ENCODE data around the gene PRR13.
A peak's percentile ranks its signal among the peaks of the same experiment; 100 is the strongest.
"Not testable (repeated sequence)": the region's sequence is repeated elsewhere in the genome, so short reads cannot be mapped to it uniquely, and the experiment has no call there.

The PRR13 gene

DNA sequence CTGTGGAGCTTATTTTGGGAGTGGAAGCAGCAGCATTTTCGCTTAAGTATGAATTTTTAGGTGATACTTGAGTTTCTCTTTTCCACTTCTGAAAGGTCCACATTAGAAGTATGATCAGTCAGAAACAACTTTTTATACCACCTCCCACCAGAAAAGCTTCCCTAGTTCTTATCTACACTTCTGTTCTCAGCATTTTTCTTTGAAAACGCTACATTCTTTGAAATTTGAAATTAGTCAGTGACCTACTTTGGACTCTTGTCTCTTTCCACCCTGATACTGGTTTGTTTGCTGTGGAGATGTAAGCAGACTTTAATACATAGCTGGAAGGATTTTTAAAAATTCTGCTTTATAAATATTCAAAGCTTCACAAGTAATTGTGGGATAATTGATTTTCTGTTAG lies 32.5 kb downstream of the PRR13 start:
- no peak for DNase-seq

GRCh38 chr12:53474819-53475218 lies 33.3 kb downstream of the PRR13 start:
- no peak for DNase-seq

- peak in 1 of 2 experiments; percentile 15 for DNase-seq
Observed at GRCh38 chr12:53476769-53477209, 35.3 kb downstream of the PRR13 start.

GRCh38 chr12:53478865-53479264 lies 37.3 kb downstream of the PRR13 start:
- no peak for DNase-seq

DNA sequence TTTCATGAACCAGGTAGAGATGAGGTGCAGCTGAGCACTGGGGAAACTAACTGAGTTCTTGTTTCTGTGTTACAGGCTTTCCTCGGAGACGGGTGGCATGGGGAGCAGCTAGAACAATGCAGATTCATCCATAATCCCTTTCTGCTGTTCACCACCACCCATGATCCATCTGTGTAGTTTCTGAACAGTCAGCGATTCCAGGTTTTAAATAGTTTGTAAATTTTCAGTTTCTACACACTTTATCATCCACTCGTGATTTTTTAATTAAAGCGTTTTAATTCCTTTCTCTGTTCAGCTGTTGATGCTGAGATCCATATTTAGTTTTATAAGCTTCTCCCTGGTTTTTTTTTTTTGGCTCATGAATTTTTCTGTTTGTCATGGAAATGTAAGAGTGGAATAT lies 37.8 kb downstream of the PRR13 start:
- DNase-seq, result no peak

GRCh38 chr12:53480491-53481442 lies 39.2 kb downstream of the PRR13 start:
- DNase-seq, result no peak

DNA sequence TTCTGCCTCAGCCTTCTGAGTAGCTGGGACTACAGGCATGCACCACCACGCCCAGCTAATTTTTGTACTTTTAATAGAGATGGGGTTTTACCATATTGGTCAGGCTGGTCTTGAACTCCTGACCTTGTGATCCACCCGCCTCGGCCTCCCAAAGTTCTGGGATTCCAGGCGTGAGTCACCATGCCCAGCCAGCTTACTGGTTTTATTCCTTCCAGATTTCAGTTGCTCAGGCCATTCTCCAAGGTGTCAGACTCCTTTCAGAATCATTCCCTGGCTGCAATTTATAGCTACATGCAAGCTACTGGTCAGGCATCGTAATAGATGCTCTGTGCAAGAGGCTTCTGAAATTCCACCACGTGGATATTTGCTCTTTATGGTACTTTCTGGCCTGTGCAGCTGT lies 39.9 kb downstream of the PRR13 start:
- not testable (repeated sequence) for DNase-seq

DNA sequence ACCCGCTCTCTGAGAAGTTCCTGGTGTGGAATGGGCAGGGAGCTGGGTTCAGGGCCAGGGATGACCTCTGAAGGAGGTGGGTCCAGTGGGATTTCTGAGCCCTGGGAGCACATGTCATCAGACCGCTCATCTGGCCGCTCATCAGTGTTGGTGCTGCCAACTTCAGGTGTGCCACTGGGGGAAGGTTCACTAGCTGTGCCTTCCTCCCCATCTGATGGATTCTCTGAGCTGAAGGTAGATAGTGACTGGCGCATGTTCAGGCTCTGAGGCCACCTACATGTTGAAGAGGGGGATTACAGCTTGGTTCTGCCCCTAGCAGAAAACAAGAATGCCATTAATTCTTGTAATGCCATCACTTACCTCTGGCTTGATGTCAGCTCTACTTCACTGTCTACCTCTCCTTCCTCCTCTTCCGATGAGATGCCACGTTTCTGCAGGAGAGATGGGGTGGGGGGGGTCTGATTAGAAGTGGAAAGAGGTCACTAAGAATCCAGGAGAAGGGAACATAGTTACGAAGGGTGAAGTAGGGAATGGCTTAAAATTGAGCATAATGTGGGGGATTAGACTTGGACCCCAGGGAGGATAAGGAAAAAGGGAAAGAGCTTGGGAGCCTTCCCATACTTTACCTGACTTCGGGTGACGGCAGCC lies 40.5 kb downstream of the PRR13 start:
- no peak for DNase-seq

DNA sequence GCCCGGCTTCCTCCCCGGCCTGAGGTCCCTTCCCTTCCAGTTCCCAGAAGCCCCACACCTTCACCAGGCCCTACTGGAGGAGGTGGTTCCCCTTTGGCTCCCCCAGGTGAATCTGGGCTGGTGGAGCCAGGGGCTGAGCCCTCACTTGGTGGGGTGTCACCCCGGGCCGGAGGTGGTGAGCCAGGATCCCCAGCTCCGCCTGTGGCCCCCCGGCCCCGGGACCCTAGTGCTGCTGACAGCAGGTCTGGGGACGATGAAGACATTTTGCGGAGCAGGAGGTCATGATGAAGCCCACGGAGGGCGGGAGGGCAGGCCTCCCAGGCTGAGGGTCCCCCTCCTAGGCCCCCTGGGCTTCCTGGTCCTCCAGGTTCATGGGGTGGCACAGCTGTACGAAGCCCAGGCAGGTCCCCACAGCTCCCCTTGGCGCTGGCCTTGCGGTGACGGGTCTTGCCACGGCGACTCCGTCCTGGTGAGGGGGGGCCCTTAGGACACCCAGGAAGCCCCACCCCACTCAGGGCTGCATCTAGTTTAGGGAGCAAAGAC lies 41.2 kb downstream of the PRR13 start:
- no peak for DNase-seq

DNA sequence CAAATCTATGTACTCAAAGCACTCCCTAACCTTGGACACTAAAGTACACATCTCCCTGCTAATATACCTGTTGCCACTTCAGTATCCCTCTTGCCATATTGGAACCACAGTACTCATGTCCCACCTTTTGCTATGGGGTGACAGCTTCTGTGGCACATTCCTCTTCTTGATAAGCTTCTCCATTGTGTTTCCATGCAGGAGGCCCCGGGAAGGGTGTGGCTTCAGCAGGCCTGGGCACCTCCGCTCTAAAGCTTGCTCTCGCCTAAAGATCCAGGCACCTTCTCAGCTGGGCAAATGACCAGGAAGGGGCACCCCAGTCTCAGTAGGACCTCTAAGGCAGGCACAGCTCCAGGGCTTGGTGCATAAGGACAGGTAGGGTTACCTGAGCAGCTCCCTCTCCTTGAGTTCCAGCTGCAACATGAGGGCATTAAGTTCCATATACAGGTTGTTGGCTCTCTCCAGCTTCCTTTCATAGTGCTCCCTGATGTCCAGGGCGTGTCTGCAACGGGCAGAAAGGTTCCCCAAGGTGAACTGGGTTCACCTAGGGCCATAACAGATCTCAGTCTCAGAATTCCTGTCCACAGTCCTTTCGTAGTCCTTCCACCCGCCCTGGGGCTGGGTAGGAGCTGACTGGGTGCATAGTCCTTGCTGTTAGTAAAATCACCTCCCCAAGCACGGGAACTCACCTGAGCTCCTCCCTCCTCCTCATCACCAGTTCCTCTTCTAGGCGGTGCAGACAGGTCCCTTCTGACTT lies 41.9 kb downstream of the PRR13 start:
- DNase-seq, result no peak

DNA sequence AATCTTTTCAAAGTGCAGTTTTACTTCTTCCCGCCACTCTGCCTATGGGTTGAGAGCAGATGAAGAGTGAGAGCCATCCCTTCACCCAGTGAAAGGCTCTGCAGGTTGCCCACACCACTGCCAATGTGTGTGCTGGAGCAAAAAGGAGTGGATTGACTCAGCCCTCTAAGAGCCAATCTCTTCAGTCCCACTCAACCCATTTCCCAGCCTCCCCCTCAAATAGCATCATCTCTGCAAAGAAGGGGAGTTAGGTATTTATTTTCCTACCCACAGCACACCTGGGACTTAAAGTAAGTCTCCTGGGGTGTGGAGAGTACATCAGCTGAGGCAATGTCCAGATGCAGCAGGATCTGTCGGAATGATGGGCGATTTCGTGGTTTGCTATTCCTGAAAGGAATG lies 42.4 kb downstream of the PRR13 start:
- no peak for DNase-seq

DNA sequence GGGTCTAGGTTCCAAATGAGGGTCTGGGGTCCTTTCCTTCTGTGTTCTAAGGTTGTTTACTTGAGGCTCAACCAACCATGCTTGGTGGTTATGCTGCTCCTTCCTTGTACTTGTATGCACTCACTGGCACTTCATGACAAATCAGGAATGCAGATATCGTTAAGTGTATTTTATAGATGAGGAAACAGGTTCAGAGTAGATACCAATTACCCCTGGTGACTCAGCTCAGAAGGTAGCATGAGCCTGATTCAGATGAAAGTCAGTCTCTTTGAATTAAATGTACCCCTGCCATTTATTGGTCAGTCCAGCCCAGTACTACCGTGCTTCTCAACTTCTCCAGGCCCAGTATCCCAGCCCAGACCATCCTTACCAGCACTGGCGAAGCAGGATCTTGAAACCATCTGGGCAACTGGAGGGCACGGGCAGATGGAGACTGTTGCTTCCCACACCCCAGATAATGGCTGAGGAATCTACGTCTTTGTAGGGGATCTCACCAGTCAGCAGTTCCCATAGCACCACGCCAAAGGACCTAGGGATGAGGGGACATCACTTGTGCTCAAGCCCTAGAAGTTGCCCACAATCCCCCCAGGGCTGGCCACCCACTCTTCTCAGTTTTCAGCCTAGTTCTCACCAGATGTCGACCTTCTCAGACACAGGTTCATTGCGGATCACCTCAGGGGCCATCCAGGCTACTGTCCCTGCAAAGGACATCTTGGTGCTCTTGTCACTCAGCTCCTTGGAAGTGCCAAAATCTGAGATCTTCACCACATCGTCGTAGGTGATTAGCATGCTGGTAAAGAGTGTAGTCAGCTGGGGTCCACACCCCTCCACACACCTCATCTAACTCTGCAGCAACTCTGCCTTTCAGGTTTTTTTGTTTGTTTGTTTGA lies 43.4 kb downstream of the PRR13 start:
- no peak for DNase-seq

- no peak for DNase-seq
Observed at GRCh38 chr12:53485955-53486735, 44.6 kb downstream of the PRR13 start.

GRCh38 chr12:53486736-53487487 lies 45.4 kb downstream of the PRR13 start:
- DNase-seq, result no peak

GRCh38 chr12:53489242-53489864 lies 47.8 kb downstream of the PRR13 start:
- no peak for DNase-seq

GRCh38 chr12:53492188-53492587 lies 50.7 kb downstream of the PRR13 start:
- no peak for DNase-seq

DNA sequence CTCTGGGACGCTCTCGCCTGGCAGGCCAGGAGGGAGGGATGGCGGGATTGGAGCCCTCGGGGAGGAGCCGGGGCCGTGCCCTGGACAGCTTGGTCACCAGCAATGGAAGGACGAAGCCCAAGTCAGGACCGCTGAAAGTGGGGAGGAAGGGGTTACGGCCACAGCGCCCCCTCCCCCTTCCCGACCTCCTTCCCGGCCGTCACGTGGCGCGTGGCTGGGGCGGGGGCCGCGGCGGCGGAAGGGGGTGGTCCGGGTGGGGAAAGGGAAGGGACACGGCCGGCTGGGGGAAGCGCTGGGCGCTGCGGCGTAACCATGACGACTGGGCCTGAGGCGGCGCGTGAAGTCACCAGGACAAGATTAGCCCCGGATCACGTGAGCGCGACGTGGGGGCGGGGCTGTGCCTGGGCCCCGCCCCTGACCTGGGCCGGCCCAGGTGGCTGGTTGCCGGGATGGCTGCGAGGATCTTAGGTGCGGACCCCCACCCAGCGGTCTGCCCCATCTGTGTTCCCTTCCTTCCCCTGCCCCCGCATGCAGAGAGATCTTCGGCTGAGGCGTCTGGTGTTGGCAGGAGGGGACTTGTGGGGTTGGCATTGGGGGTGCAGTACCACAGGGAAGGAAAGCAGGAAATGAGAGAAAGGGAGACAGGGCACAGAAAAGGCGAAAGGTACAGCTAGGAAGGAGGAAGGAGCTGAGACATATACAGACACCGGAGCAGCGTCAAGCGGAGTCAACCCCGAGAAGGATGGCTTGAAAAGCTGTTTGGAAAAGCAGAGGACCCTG lies 51.5 kb downstream of the PRR13 start:
- peak; percentile 86 to 93 for DNase-seq

DNA sequence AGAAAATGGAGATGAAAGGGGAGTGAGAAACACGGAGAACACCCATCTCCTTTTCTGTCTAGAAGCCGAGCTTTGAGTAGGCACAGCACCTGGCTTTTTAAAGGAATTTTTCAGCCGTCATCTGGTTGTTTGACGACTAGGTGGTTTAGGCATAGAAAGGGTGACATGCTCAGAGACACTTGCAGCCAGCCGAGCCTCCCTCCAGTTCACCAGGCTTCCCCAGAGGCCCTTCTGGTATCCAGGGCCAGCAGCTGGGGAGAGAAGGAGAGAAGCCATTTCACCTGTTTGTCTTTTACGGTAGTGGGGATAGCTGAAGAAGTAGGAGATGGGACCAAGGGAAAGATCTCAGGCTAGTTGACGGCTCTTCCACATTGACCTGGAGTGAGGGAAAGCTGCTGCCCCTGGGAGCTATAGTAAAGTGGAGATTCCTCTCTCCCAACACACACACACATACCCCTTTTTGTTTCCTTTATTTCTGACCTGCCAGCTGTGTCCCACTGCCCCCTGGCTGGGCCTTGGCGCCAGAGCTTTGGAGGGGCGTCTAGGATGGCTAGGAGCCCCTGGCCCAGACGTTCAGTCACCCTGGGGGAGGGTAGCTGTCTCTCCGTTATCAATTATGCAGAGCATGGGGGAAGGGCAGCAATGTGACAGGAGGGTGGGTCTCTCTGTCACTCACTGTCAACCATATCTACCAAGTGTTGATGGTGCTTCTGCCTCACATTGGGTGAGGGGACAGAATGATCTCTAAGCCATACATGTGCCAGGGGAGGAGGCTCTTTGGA lies 52.3 kb downstream of the PRR13 start:
- no peak for DNase-seq

Data from NCI-H1930 (cell line).